Adrenal gland (tissue), 12 donors: ENCODE measurements around the gene RNF167. TPM values are rescaled to one million over a fixed set of nuclear protein-coding genes. Genes with fewer than 3 reads are reported as not detected.

Experiments
- DNase-seq, 7 donors: peaks; one replicate each; pipeline ENCODE4 v3.0.0-alpha.2; 2019 to 2020
- H3K27ac ChIP-seq, 5 donors: fragments of 200-600 bp; sonication (generic) in 4 of 5; 1 replicate in 3 of 5; 2 replicates in 2 of 5; pipeline versions ENCODE4 v1.5.1 to v1.8.0; 2016 to 2020; ENCODE audit warnings: mild to moderate bottlenecking in 1 of 5
- H3K27me3 ChIP-seq: fragments of 200-600 bp; 2 replicates; pipeline ENCODE4 v1.8.0; 2021
- H3K36me3 ChIP-seq, 2 donors: fragments of 200-600 bp; replicated peaks in 1 of 2; 1 replicate in 1 of 2; 2 replicates in 1 of 2; pipeline versions ENCODE4 v1.5.1 to v1.8.0; 2018 to 2022
- H3K4me1 ChIP-seq, 2 donors: fragments of 200-600 bp; replicated peaks in 1 of 2; 1 replicate in 1 of 2; 2 replicates in 1 of 2; pipeline versions ENCODE4 v1.5.1 to v1.8.0; 2018 to 2021
- H3K4me3 ChIP-seq, 4 donors: fragments of 200-600 bp; sonication (generic) in 3 of 4; one replicate each; pipeline ENCODE4 v1.5.1; 2016 to 2018
- H3K9me3 ChIP-seq, 3 donors: fragments of 200-600 bp; sonication (generic) in 1 of 3; replicated peaks in 1 of 3; 1 replicate in 2 of 3; 2 replicates in 1 of 3; pipeline versions ENCODE4 v1.5.1 to v1.8.0; 2016 to 2021
- POLR2A ChIP-seq, 2 donors: fragments of 450-650 bp; IDR thresholded peaks; one replicate each; pipeline ENCODE4 v1.6.1; 2017; ENCODE audit warnings: antibody characterized with exemption in 2 of 2, mild to moderate bottlenecking in 2 of 2, moderate library complexity in 1 of 2
- WGBS, 4 donors: extraction: QIAGEN DNeasy Blood & Tissue Kit in 2 of 4; methylation state at CpG; one replicate each; pipeline versions ENCODE4 v1.1.5 to v1.1.7; 2013 to 2017; 5-methylcytosine and 5-hydroxymethylcytosine counted together
- intact Hi-C, 2 donors: fragments of 100-400 bp; cut with DNase I; formaldehyde crosslinking; loops; one replicate each; pipeline versions ENCODE4 v1.14.1 to v1.15.0; 2022 to 2023
- polyA plus RNA-seq, 3 donors: library from polyadenylated mRNA; stranded (reverse); fragments of 200-250 nt in 2 of 3; fragments of 350-450 nt in 1 of 3; fragmentation: Illumina TruSeq in 1 of 3; extraction: RNeasy Lipid Tissue Mini Kit (QIAGEN cat#74804) in 1 of 3; gene quantifications; one replicate each; pipeline ENCODE4 v1.2.3, GENCODE V29; 2013 to 2014
- total RNA-seq, 9 donors: library from RNA; depleted of rRNA in 4 of 9; stranded (reverse); fragments of >200 nt in 4 of 9; fragments of 120-200 nt in 1 of 9; fragmentation: NEBNext Ultra II Directional in 1 of 9; extraction: Animal tissue kit (Norgen Biotek cat#: 25700) in 1 of 9; gene quantifications; one replicate each; pipeline versions ENCODE4 v1.1.0 to v1.2.4, GENCODE V29; 2013 to 2023
- TF ChIP-seq, protein P1 (sequence below), 6 experiments: fragments of 450-650 bp in 4 of 6; fragments of 200-600 bp in 2 of 6; sonication (generic) in 1 of 6; IDR thresholded peaks; 1 replicate in 5 of 6; 2 replicates in 1 of 6; pipeline versions ENCODE4 v1.5.1 to v1.8.0; 2016 to 2021; ENCODE audit warnings: antibody characterized with exemption in 6 of 6, mild to moderate bottlenecking in 2 of 6, moderate library complexity in 1 of 6
- donor health status: healthy with polysubstance abuse.
- donor health status: Bipolar disorder and iron deficiency.
- donor health status: DM: yes; HTN: yes; CAD: no.
- donor health status: DM: no; HTN: no; CAD: no.
- donor health status: DM: no; HTN: no; CAD: no.
- donor health status: DM: yes; HTN: yes; CAD: no.

RNF167 gene
- total and polyA plus RNA-seq, 12 donors: 46.7 to 252 (median 105) TPM

- 41 to 46% (median 42%) methylated on average over 6 of the region's 6 CpGs for WGBS, 4 donors
- intact Hi-C loops: loop anchor here in 1 of 2 donors (10.0 kb wide), 3 partner anchors 46 to 84 kb away; partner anchors contain the start of genes CHRNE and GP1BA
- Histone ChIP-seq H3K9me3 (no peaks in the 10 kb centered on the region), H3K27ac (no peak overlapping the region), H3K36me3 (peaks cover 0 to 74% of the 10 kb centered on the region in 2 donors), H3K4me3 (no peak overlapping the region), H3K27me3 (no peaks in the 10 kb centered on the region), H3K4me1 (peaks cover under 1 to 3% of the 10 kb centered on the region in 2 donors)
- DNase-seq: peak in 2 of 7 donors; percentile 49 to 52
- no peak for TF ChIP-seq POLR2A (IDR thresholded peaks at IDR 0.05)
- TF ChIP-seq, protein P1, sequence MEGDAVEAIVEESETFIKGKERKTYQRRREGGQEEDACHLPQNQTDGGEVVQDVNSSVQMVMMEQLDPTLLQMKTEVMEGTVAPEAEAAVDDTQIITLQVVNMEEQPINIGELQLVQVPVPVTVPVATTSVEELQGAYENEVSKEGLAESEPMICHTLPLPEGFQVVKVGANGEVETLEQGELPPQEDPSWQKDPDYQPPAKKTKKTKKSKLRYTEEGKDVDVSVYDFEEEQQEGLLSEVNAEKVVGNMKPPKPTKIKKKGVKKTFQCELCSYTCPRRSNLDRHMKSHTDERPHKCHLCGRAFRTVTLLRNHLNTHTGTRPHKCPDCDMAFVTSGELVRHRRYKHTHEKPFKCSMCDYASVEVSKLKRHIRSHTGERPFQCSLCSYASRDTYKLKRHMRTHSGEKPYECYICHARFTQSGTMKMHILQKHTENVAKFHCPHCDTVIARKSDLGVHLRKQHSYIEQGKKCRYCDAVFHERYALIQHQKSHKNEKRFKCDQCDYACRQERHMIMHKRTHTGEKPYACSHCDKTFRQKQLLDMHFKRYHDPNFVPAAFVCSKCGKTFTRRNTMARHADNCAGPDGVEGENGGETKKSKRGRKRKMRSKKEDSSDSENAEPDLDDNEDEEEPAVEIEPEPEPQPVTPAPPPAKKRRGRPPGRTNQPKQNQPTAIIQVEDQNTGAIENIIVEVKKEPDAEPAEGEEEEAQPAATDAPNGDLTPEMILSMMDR (IDR thresholded peaks at IDR 0.05): peak; percentile 61 to 84 (median 73)
These were observed 40.7 kb downstream of the RNF167 start for GRCh38 chr17:4980644-4981216.

DNA sequence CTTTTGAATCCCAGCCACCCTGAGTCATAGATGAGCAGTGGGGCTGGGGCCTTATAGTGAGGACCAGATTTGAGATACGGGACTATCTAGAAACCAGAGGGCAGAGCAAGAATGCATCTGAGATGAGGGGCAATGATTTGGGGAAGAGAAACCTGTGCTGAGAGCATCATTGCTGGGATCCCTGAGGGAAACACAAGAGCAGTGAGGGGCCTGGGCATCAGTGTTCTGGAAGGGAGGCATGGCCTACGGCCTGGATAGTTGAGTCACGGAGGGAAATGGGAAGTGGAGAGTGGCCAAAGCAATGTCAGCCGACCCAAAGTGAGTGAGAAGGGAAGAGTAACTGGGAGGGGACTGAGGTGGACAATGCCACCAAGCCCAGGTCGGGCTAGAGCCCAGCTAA, 42.2 kb downstream of the RNF167 start:
- Histone ChIP-seq H3K27me3 (no peaks in the 10 kb centered on the region), H3K4me1 (peaks cover 8 to 12% of the 10 kb centered on the region in 2 donors), H3K9me3 (no peaks in the 10 kb centered on the region), H3K36me3 (peaks cover 0 to 63% of the 10 kb centered on the region in 2 donors), H3K27ac (no peak overlapping the region), H3K4me3 (no peak overlapping the region)
- DNase-seq: no peak
- 58 to 73% (median 64%) methylated on average over 5 of the region's 5 CpGs for WGBS, 4 donors
- intact Hi-C loops: loop anchor here in 1 of 2 donors (10.0 kb wide), 3 partner anchors 48 to 82 kb away; partner anchors contain the start of genes CHRNE and GP1BA
- no peak for TF ChIP-seq POLR2A (IDR thresholded peaks at IDR 0.05)
- TF ChIP-seq, protein P1 (IDR thresholded peaks at IDR 0.05): no peak

DNA sequence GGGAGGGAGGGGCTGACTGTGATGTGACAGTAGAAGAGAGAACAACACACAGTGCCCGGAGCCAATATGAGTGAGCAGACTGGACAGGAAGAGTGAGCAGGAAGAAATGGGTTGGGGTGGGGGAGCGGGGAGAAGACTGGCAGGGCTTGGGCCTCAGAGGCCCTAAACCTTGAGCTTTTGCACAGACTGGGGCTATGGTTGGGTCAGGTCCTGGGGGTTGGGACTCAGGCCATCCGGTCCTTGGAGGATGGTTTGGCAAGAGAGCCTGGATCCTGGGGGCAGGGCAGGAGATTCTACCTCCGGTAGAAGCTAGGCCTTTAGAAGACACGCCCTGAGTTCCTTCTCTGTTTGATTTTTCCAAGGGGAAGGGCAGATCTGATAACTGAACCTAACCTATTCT, 46.3 kb downstream of the RNF167 start:
- WGBS, 4 donors: 18 to 26% (median 21%) methylated on average over 4 to 5 of the region's 5 CpGs
- TF ChIP-seq, protein P1 (IDR thresholded peaks at IDR 0.05): no peak
- TF ChIP-seq POLR2A (IDR thresholded peaks at IDR 0.05): peak in 1 of 2 donors; percentile 16
- intact Hi-C loops: loop anchor here (5.0 to 10.0 kb wide), 4 partner anchors 52 to 82 kb away; partner anchors contain the start of genes CHRNE (in 1 of the 2) and GP1BA (in 1 of the 2)
- H3K27me3 ChIP-seq: no peaks in the 10 kb centered on the region
- no peaks in the 10 kb centered on the region for H3K9me3 ChIP-seq
- H3K27ac ChIP-seq: peak overlapping the region in 4 of 5 donors; percentile 80 to 95 (median 90)
- H3K36me3 ChIP-seq: peaks cover 0 to 30% of the 10 kb centered on the region in 2 donors
- DNase-seq: peak in 4 of 7 donors; percentile 49 to 68 (median 54)
- peak overlapping the region in 2 of 4 donors; percentile 62 to 93 for H3K4me3 ChIP-seq
- H3K4me1 ChIP-seq: peaks cover 13 to 24% of the 10 kb centered on the region in 2 donors

DNA sequence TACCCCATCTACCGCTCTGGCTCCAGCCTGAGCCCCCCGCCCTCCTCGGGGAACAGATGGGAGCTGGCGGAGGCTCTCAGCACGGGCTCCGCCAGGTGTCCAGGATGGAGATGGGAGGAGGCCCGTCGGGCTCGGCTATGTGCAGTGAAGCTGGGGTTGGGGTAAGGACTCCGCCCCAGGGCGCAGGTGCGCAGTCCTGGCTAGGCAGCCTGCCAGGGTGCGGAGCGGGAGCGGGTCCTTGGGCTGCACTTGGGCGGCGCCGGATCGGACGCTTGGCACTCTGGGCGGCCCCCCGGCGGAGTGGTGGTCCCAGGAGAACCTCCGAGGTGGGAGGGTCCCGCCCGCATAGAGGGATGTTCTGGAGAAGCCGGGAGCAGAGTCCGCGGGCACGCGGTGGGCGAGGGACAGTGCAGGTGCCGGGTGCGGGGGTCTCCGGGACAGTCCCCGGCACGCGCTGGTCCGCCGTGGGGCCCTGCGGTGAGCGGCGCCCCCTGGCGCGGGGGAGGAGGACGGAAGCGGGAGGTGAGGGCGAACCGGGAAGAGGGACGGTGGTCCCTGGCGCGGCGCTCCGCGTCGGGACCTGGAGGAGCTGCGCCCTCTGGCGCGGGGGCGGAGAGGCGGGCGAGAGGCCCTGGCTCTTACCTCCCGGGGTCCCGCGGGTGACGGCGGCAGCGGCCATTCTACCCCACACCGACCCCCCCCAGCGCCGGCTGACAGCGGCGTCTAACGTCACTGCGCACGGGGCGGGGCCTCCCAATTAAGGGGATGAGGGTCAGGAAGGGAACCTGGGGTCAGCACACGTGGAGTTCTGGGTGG, 47.1 kb downstream of the RNF167 start, which contains the start of gene CAMTA2:
TSS of gene CAMTA2 (minus strand) at position 725 of the 816 bp plus-strand sequence. CDS start 1,453 bp downstream, outside the sequence.
- H3K27me3 ChIP-seq: no peaks in the 10 kb centered on the region
- H3K27ac ChIP-seq: peak within 1 kb of the TSS; percentile 15 to 95 (median 89)
- peak within 1 kb of the TSS; percentile 25 to 93 (median 66) for H3K4me3 ChIP-seq
- DNase-seq: peak; percentile 81 to 91 (median 86)
- intact Hi-C loops: loop anchor here (5.0 to 10.0 kb wide), 4 partner anchors 52 to 82 kb away; partner anchors contain the start of genes CHRNE (in 1 of the 2) and GP1BA (in 1 of the 2)
- H3K9me3 ChIP-seq: no peaks in the 10 kb centered on the region
- H3K4me1 ChIP-seq: peaks cover 13 to 24% of the 10 kb centered on the region in 2 donors
- 0 to 1% (median 0%) methylated on average over 5 to 78 of the region's 78 CpGs for WGBS, 4 donors
- peaks cover 0 to 24% of the 10 kb centered on the region in 2 donors for H3K36me3 ChIP-seq
- TF ChIP-seq POLR2A (IDR thresholded peaks at IDR 0.05): peak; percentile 47 to 58
- TF ChIP-seq, protein P1 (IDR thresholded peaks at IDR 0.05): peak; percentile 27 to 70 (median 62)
